HG02884 (cell line): ENCODE measurements around the gene DPP8.
"Not testable (repeated sequence)": the region's sequence is repeated elsewhere in the genome, so short reads cannot be mapped to it uniquely, and the experiment has no call there.

Source experiments
- ATAC-seq: cut with Tn5 transposase; IDR thresholded peaks from one replicate; pipeline ENCODE4 v1.9.1; 2021; ENCODE audit warnings: mild to moderate bottlenecking, moderate library complexity; ENCODE audit not compliant: unreplicated experiment

The DPP8 gene

DNA sequence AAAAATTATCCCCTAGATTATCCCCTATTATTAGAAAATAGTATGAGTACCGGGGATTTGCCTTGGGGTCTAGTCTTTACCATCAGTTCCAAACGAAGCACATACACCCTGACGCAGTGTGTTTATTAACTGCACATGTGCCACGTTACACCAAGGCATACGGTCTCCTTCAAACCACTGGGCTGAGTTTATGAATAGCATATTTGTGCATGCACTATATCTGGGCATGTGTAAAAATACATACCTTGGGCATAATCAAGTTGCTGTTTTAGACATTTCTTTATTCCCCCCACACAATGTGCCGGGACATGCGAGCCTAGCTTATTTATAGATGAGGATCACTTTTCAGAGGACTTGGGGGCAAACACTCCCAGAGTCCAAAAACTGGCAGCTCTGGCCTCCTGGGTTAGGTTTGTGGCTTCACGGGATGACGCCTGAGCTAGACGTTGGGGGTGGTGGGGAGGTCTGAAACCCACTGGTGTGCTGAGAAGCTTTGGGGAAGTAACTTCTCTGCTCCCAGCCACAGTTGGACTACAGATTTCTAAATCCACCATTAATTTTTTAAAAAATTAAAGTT is 111.0 kb downstream of the DPP8 start:
- no peak for ATAC-seq

DNA sequence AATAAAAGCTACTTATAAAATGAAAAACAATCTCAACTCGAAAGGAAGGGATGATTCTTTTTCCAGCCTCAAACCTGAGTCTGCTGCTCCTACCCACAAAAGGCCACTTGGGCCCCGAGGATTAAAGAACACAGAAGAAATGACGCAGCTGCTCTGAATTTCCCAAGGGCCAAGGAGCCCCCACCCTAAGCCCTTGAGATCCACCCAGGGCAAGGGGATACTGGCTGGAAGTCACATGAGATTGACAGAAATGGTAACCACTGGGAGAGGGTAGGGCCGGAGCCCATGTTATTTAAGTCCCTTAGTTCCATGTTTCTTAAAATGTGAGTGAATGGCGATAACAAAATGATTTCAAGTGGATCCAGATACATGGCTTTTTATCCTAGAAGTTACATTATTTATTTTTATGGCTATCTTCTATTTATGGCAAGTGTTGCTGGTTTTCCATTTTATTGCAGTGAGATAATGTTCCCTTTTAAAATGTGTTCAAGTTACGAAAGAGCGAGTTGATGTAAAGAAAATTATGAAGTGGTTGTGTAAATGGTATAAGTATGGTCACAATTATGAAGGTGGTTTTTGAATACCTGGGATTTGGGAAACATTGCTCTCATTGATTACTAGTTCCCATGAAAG is 111.6 kb downstream of the DPP8 start:
- ATAC-seq, result no peak

DNA sequence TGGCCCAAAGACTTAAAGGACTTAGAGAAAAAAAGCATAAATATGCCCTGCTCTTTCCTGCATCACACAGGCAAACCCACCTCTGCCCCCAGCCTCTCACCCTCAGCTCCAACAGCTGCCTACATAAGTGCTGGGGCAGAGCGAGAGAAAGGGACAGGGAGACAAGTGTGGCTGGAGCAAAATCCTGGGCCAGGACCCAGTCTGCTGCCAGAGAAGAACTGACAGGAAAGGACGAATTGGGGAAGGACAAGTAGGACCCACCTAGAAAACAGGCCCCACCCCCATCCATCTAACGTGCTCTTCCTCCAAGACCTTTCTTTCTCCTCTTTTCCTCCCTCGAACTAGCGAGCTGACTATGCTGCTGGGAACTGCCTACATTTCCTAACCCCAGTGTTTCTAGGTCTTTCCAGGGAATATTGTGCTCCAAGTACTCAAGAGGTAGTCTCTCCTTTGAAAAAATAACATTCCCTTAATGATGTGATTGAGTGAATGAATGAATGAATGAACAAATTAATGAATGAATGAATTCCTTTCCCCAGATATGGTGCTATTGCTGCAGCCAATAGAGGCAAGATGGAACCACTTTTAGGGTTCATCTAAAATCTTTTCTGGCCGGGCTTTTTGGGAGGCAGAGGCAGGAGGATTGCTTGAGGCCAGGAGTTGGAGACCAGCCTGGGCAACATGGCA is 113.2 kb downstream of the DPP8 start:
- no peak for ATAC-seq

DNA sequence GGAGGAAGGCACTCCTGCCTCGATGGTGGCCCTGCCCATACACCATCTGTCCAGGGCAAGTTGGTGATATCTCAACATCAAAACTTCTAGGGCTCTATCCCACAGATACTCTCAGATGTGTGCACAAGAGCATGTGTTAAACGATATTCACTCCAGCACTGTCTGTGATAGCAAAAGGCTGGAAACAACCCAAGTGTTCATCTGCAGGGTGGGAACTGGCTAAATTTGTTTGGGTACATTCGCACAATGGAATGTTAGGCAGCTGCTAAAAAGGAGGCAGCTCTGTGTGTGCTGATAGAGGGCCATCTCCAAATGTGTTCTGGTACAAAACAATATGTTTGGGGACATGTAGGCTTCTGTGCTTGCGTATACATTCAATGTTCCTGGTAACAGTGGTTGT is 114.5 kb downstream of the DPP8 start:
- no peak for ATAC-seq

DNA sequence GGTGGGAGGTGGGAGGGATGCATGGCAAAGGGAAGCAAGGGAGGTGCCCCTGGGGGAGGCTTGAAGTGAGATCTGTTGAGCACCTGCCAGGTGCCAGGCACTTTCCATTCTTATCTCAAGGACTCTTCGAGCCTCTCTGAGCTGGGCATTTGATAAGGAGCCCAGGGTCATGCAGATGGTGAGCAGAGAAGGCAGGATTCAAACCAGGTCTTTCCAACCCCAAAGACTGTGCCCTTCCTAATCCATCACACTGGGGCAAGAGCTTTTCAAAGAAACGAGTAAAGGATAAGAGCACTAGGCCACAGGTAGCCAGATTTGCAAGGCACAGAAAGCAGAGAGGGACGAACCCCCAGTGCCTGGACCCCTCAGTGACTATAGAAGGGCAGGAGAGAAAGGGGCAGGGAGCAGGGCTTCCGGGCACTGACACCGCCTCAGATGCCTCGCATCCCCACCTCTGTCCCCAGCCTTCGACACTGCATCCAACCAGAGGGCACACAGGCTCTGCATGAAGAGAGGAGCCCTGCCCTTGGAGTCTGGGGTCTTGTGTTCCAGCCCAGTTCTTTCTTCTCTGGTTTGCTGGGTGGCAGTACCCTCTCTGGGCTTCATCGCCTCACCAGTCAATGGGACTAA is 115.8 kb downstream of the DPP8 start:
- ATAC-seq, result no peak

DNA sequence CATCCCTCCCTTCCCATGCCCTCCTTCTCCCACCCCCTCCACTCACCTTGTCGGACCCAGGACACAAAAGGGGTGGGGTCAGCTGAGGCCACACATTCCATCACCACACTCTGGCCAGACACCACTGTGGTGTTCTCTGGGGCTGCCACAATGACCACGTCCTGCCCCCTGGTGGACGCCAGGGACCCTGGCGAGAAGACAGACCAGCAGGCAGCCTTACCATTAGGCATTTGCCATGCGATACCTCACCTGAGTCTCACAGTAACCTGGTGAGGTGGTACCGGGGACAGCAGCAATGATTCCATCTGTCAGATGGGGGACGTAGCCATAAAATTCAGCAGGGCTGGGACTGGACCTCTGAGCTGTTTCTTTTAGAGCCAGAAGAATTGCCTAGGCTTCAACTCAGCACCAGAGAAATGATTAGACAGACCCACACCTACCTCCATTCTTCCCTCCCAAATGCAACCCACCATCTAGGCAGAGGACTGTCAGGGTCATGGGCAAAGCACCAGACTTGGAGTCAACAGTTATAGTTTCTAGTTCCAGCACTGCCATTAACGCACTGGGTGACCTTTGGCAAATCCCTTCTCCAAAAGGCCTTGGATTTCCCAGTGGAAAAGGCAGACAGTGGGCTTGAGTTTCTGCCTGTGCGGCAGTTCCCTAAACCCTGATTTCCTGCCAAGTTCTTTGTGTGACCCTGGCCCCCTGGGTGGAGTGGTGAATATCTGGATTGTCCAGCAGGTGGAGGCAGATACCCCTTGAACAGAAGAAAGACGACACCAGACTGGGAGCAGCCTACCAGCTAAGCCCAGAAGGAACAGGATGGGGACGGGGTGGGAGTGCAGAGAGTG is 116.5 kb downstream of the DPP8 start:
- no peak for ATAC-seq

DNA sequence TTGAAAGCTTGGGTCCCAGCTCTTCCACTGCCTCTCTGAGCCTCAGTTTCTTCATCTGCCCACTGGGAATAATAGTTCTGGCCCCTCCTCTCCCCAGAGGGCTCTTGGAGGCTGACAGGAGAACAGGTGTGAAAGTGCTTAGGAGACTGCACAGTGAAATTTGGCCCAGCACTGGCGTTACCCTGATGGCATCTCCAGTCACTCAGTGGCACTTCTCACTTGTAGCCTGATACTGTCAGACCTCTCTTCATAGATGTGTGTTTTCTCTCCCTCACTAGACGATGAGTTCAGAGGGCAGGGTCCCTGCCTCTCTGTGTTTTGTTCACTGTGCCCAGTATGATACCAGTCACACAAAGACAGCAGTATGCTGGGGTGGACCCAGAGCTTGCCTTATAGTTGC is 117.5 kb downstream of the DPP8 start:
- no peak for ATAC-seq

DNA sequence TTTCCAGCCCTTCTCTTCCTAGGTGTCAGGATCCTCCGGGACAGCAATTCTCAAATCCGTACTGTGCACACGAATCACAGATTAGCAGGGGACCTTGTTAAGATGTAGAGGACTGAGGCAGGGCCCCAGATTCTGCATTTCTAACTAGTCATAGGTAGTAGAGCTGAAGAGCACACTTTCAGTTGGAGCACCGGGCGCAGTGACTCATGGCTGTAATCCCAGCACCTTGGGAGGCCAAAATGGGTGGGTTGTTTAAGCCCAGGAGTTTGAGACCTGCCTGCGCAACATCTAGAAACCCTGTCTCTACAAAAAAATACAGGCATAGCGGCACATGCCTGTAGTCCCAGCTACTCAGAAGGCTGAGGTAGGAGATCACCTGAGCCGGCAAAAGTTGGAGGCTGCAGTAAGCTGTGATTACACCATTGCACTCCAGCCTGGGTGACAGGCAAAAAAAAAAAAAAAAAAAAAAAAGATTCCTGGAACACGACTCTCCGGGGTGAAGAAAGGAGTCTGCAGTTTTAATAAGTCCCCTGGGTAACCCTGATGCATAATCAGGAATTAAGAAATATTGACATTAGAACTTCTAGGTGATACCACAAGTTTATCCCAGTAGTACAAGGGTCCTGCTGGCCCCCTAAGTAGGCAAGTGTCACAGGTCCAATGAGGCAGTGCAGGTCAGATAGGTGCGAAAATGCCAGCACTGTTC is 118.3 kb downstream of the DPP8 start:
- ATAC-seq, result no peak

DNA sequence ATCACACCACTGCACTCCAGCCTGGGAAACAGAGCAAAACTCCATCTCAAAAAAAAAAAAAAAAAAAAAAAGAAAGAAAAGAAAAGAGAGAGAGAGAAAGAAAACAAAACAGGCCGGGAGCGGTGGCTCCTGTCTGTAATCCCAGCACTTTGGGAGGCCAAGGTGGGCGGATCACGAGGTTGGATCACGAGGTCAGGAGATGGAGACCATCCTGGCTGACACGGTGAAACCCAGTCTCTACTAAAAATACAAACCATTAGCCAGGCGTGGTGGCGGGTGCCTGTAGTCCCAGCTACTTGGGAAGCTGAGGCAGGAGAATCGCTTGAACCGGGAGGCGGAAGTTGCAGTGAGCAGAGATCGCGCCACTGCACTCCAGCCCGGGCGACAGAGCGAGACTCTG is 119.0 kb downstream of the DPP8 start:
- ATAC-seq, result not testable (repeated sequence)

DNA sequence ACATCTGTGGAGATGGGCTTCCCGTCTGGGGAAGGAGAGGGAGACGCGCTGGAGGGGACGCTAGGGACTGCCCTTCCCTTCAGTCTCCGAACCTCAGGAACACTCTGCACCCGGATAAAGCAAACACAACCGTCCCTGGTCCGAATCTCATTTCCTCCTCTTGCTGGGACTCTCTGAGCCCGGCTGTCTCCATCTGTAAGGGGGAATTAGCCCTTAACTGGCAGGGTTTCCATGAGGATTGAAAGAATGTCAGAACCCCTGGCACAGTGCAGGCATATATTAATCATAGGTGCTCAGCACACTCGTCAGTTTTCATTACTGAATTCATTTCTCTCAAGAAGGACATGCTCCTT is 120.5 kb downstream of the DPP8 start:
- no peak for ATAC-seq

DNA sequence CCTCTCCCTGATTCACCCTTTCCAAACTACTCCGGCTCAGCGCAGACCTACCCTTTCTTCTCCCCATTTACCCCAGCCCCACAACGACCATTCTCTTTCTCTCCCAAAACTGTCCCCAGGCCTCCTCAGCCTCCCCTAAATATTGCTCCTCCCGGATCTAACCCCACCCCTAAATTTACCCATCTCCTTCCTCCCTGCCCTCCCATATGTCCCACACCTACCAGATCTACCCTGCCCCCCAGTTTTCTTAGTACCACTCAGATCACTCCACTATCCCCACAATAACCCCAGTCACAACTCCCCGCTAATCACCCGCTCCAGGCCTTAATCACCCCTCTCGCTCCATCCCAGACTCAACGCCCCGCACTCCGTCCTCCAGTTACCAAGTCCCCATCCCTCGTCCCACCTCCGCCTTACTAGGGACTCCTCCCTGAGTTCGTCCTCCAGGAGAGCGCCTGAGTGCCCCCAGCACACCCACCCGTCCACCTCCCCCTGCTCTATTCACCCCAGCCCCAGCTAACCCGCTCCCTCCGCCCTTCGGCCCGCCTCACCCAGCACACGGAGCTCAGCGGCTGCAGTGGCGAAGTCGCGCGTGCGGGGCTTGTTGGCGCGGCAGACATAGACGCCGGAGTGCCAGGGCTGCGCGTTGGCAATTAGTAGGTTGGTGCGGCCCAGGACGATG is 121.1 kb downstream of the DPP8 start:
- no peak for ATAC-seq

DNA sequence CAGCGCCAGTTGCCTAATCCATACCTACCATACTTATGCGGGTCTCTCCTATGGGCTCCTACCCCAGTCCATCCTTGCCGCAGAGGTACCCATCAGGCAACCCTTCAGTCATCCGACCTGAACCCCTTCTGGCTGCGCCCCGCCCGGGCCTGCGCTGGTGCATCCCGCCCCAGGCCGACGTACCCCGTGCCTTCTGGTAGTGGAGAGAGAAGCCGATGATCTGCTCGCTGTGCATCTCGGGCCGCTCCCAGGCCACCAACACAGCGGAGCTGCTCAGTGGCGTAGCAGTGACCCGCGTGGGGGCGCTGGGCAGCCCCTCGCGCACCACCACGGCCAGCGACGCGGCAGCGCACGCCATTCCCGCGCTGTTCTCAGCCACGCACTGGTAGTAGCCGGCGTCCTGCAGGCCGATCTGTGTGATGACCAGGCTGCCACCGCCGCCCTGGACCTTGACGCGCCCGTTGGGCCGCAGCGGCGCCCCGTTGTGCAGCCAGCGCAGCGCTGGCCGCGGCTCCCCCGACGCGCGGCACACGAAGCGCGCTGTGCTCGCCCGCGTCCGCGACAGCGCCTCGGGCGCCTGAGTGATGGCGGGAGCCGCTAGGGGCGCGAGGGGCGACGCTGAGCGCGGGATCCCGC is 121.8 kb downstream of the DPP8 start:
- no peak for ATAC-seq

DNA sequence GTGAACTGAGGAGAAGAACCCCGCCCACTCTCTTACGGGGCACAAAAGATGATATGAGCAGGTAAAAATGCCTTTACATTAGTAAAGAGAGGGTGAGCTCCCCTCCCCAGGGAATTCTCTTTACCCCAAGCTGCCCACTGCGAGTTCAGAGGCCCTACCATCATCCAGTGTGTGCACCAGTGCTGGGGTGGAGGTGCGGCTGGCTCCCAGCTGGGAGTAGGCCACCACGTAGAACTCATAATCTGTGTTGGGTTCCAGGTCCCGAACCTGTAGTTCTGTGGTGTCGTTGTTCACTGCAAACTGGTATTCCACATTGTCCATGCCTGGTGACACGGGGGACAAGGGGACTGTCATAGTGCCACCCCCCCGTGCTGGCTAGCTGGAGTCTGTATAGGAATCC is 122.6 kb downstream of the DPP8 start:
- no peak for ATAC-seq

DNA sequence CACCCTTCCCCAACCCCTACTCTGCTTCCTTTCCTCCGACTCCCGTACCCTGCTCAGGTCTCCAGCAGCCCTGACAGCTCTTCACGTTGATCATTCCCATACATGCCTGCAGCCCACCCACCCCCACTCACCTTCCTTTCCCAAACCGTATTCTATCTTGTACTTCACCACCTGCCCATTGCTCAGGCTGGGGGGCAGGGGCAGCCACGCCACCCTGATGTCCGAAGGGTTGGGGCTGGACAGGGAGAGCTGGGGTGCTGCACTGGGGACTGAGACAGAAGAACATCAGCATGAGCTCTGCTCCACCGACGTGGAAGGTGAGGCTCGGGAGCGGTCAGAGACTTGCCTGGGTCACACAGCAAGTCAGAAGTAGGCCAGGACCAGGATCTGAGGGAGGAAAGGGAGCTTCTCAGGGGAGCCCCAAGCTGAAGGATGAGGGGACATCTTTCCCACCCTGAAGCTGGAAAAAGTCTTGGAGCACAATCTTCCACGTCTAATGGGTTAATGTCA is 123.2 kb downstream of the DPP8 start:
- ATAC-seq, result no peak

DNA sequence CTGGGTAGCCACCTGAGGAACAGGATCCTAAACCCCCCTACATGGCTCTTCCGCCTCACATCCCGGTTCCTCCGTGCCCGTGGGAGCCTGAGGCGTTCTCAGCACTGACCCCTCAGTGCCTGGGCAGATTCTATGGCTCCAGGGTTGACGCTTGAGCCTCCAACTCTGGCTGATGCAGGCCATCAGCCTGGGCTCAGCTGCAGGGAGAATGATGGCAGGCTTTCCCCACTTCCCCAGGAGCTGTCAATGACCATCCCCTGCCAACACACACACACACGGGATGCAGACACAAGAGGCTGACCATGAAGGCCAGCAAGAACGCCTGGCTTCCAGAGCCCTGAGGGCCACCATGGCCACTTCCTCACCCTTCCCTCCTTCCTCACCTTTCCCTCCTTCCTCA is 123.9 kb downstream of the DPP8 start:
- no peak for ATAC-seq

DNA sequence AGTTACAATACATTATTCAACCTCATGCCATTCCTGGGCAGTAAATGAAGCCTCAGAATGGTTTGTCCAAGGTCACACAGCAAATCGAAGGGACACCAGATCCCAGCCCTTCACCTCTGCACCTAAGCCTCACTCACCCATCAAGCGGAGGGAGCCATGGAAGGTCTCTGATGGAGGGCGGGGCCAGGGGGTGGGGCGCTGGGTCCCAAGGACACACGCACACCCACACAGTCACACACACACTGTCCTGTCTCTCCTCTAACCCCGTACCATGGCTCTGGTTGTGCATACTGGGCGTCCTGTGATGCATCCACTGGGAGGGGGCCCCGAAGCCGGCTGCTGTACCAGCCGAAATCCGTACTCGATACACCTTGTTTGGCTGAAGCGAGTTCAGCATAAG is 124.4 kb downstream of the DPP8 start:
- no peak for ATAC-seq
